ENCODE data around the gene SUSD3.

DNA sequence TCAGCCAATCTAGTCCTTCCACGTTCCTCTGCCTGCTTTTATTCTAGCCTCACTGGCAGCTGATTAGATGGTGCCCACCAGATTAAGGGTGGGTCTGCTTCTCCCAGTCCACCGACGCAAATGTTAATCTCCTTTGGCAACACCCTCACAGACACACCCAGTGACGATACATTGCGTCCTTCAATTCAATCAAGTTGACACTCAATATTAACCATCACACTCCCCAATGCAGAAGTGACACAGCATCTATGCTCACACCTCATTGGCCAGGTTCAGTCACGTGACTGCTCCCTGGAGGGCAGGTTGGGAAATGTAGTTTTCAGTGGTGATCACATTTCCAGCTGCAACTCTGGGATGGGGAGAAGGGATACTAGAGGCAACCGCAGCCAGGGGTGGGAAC is 13.0 kb downstream of the SUSD3 start:
- TF ChIP-seq, protein P1, sequence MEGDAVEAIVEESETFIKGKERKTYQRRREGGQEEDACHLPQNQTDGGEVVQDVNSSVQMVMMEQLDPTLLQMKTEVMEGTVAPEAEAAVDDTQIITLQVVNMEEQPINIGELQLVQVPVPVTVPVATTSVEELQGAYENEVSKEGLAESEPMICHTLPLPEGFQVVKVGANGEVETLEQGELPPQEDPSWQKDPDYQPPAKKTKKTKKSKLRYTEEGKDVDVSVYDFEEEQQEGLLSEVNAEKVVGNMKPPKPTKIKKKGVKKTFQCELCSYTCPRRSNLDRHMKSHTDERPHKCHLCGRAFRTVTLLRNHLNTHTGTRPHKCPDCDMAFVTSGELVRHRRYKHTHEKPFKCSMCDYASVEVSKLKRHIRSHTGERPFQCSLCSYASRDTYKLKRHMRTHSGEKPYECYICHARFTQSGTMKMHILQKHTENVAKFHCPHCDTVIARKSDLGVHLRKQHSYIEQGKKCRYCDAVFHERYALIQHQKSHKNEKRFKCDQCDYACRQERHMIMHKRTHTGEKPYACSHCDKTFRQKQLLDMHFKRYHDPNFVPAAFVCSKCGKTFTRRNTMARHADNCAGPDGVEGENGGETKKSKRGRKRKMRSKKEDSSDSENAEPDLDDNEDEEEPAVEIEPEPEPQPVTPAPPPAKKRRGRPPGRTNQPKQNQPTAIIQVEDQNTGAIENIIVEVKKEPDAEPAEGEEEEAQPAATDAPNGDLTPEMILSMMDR (IDR thresholded peaks at IDR 0.05) = no peak
- no peak for TF ChIP-seq POLR2A (IDR thresholded peaks at IDR 0.05)
